Activated T-cell treated with anti-CD3 and anti-CD28 coated beads, Interleukin-2, amount 50 U/mL, for 4 hours (primary cell): ENCODE results near the gene PROX2. TPM values are rescaled to one million over a fixed set of nuclear protein-coding genes. Genes with fewer than 3 reads are reported as not detected.

Experiments used
- ATAC-seq, 2 donors: fragments of 200-7000 bp; cut with Tn5 transposase; one replicate each; pipeline ENCODE4 v1.10.0; 2021
- DNase-seq: peaks from one replicate; pipeline ENCODE4 v3.0.0-alpha.2; 2020
- H3K27me3 Mint-ChIP-seq: one replicate; pipeline ENCODE4 v1.8.0; 2021; ENCODE audit warnings: low read depth, mixed read lengths
- H3K36me3 Mint-ChIP-seq: one replicate; pipeline ENCODE4 v1.8.0; 2022; ENCODE audit warnings: mixed read lengths; ENCODE audit not compliant: insufficient read depth
- H3K4me1 Mint-ChIP-seq: one replicate; pipeline ENCODE4 v1.8.0; 2021; ENCODE audit warnings: low read depth, mixed read lengths
- H3K4me3 Mint-ChIP-seq: one replicate; pipeline ENCODE4 v1.8.0; 2021; ENCODE audit warnings: mild to moderate bottlenecking, moderate library complexity, mixed read lengths
- H3K9me3 Mint-ChIP-seq: one replicate; pipeline ENCODE4 v1.8.0; 2021; ENCODE audit warnings: mixed read lengths
- total RNA-seq, 3 donors: library from RNA; stranded (reverse); gene quantifications; one replicate each; pipeline ENCODE4 v1.2.1, GENCODE V29; 2021

The PROX2 gene
- total RNA-seq, 3 donors from 2014 or later, result 0.13 to 0.35 TPM; not detected in 1

GRCh38 chr14:74875204-74875603 is 741 bp downstream of the PROX2 start:
- no peaks in the 10 kb centered on the region for H3K27me3 Mint-ChIP-seq
- DNase-seq (no peak), ATAC-seq (no peak)
- H3K36me3 Mint-ChIP-seq, result no peaks in the 10 kb centered on the region
- no peak overlapping the region for H3K4me3 Mint-ChIP-seq
- no peaks in the 10 kb centered on the region for H3K9me3 Mint-ChIP-seq
- H3K4me1 Mint-ChIP-seq, result peaks cover 22% of the 10 kb centered on the region

GRCh38 chr14:74871819-74872218 is 4.1 kb downstream of the PROX2 start:
- Mint-ChIP-seq H3K4me3 (no peak overlapping the region), H3K4me1 (peaks cover 28% of the 10 kb centered on the region), H3K9me3 (no peaks in the 10 kb centered on the region), H3K36me3 (no peaks in the 10 kb centered on the region), H3K27me3 (no peaks in the 10 kb centered on the region)
- DNase-seq (no peak), ATAC-seq (no peak)

- Mint-ChIP-seq H3K9me3 (no peaks in the 10 kb centered on the region), H3K36me3 (no peaks in the 10 kb centered on the region), H3K4me3 (no peak overlapping the region), H3K4me1 (peaks cover 21% of the 10 kb centered on the region), H3K27me3 (no peaks in the 10 kb centered on the region)
- ATAC-seq (no peak), DNase-seq (no peak)
These were observed 7.2 kb downstream of the PROX2 start for GRCh38 chr14:74868739-74869138.

GRCh38 chr14:74867673-74868072 is 8.3 kb downstream of the PROX2 start:
- no peaks in the 10 kb centered on the region for H3K9me3 Mint-ChIP-seq
- H3K36me3 Mint-ChIP-seq, result no peaks in the 10 kb centered on the region
- no peaks in the 10 kb centered on the region for H3K27me3 Mint-ChIP-seq
- DNase-seq, result peak; percentile 25
- H3K4me1 Mint-ChIP-seq, result peaks cover 21% of the 10 kb centered on the region
- peak; percentile 89 to 91 for ATAC-seq
- no peak overlapping the region for H3K4me3 Mint-ChIP-seq

- ATAC-seq (no peak), DNase-seq (no peak)
- no peaks in the 10 kb centered on the region for H3K9me3 Mint-ChIP-seq
- peaks cover 21% of the 10 kb centered on the region for H3K4me1 Mint-ChIP-seq
- H3K36me3 Mint-ChIP-seq, result no peaks in the 10 kb centered on the region
- H3K27me3 Mint-ChIP-seq, result no peaks in the 10 kb centered on the region
- H3K4me3 Mint-ChIP-seq, result peak overlapping the region; percentile 7
These were observed 9.1 kb downstream of the PROX2 start for GRCh38 chr14:74866708-74867389.

GRCh38 chr14:74865156-74865555 is 10.8 kb downstream of the PROX2 start:
- ATAC-seq (no peak), DNase-seq (no peak)
- Mint-ChIP-seq H3K36me3 (no peaks in the 10 kb centered on the region), H3K9me3 (no peaks in the 10 kb centered on the region), H3K4me1 (peaks cover 21% of the 10 kb centered on the region), H3K4me3 (no peak overlapping the region), H3K27me3 (no peaks in the 10 kb centered on the region)

- DNase-seq, result no peak
- Mint-ChIP-seq H3K27me3 (no peaks in the 10 kb centered on the region), H3K4me1 (peaks cover 21% of the 10 kb centered on the region)
These were observed 11.7 kb downstream of the PROX2 start for GRCh38 chr14:74864198-74864597.

GRCh38 chr14:74863274-74863673 is 12.7 kb downstream of the PROX2 start:
- Mint-ChIP-seq H3K27me3 (no peaks in the 10 kb centered on the region), H3K36me3 (no peaks in the 10 kb centered on the region), H3K4me1 (peaks cover 21% of the 10 kb centered on the region), H3K4me3 (no peak overlapping the region), H3K9me3 (no peaks in the 10 kb centered on the region)
- ATAC-seq (no peak), DNase-seq (no peak)

More at GRCh38 chr14:74864198-74864597, 11.7 kb downstream of the PROX2 start:
- Mint-ChIP-seq H3K9me3 (no peaks in the 10 kb centered on the region), H3K4me3 (no peak overlapping the region), H3K36me3 (no peaks in the 10 kb centered on the region)
- ATAC-seq, result no peak

- Mint-ChIP-seq H3K9me3 (no peaks in the 10 kb centered on the region), H3K4me3 (no peak overlapping the region), H3K27me3 (no peaks in the 10 kb centered on the region), H3K4me1 (peaks cover 7% of the 10 kb centered on the region), H3K36me3 (peaks cover under 1% of the 10 kb centered on the region)
- no peak for ATAC-seq
- DNase-seq, result no peak
These were observed 14.2 kb downstream of the PROX2 start for GRCh38 chr14:74861734-74862090.

- peaks cover 2% of the 10 kb centered on the region for H3K36me3 Mint-ChIP-seq
These were observed 14.8 kb downstream of the PROX2 start for GRCh38 chr14:74860899-74861733.

GRCh38 chr14:74859757-74860552 is 16.0 kb downstream of the PROX2 start:
- peaks cover 3% of the 10 kb centered on the region for H3K4me1 Mint-ChIP-seq
- no peaks in the 10 kb centered on the region for H3K9me3 Mint-ChIP-seq
- no peak overlapping the region for H3K4me3 Mint-ChIP-seq
- ATAC-seq, result no peak
- H3K27me3 Mint-ChIP-seq, result no peaks in the 10 kb centered on the region
- peaks cover 2% of the 10 kb centered on the region for H3K36me3 Mint-ChIP-seq
- DNase-seq, result no peak

More at GRCh38 chr14:74860899-74861733, 14.8 kb downstream of the PROX2 start:
- Mint-ChIP-seq H3K4me3 (no peak overlapping the region), H3K27me3 (no peaks in the 10 kb centered on the region), H3K4me1 (peaks cover 4% of the 10 kb centered on the region), H3K9me3 (no peaks in the 10 kb centered on the region)
- ATAC-seq (peak; percentile 89 to 95), DNase-seq (peak; percentile 94)

GRCh38 chr14:74858022-74858421 is 17.9 kb downstream of the PROX2 start:
- Mint-ChIP-seq H3K27me3 (no peaks in the 10 kb centered on the region), H3K36me3 (peaks cover 2% of the 10 kb centered on the region), H3K9me3 (no peaks in the 10 kb centered on the region), H3K4me1 (peaks cover 15% of the 10 kb centered on the region), H3K4me3 (no peak overlapping the region)
- no peak for ATAC-seq
- DNase-seq, result no peak

GRCh38 chr14:74856366-74856765 is 19.6 kb downstream of the PROX2 start:
- Mint-ChIP-seq H3K36me3 (peaks cover 2% of the 10 kb centered on the region), H3K9me3 (no peaks in the 10 kb centered on the region), H3K4me3 (no peak overlapping the region), H3K27me3 (no peaks in the 10 kb centered on the region), H3K4me1 (peaks cover 20% of the 10 kb centered on the region)
- ATAC-seq (no peak), DNase-seq (no peak)

- H3K4me1 Mint-ChIP-seq, result peaks cover 20% of the 10 kb centered on the region
- DNase-seq (no peak), ATAC-seq (no peak)
- H3K27me3 Mint-ChIP-seq, result no peaks in the 10 kb centered on the region
- peaks cover 2% of the 10 kb centered on the region for H3K36me3 Mint-ChIP-seq
- H3K4me3 Mint-ChIP-seq, result no peak overlapping the region
- H3K9me3 Mint-ChIP-seq, result no peaks in the 10 kb centered on the region
These were observed 20.0 kb downstream of the PROX2 start for GRCh38 chr14:74855945-74856344.
